ENCODE data around the gene MTNR1A.
"Not testable (repeated sequence)": the region's sequence is repeated elsewhere in the genome, so short reads cannot be mapped to it uniquely, and the experiment has no call there.

The MTNR1A gene

GRCh38 chr4:186560647-186561046, 5.3 kb upstream of the MTNR1A start:
- no peak for DNase-seq

- no peak for DNase-seq
Observed at GRCh38 chr4:186557486-186557885, 2.1 kb upstream of the MTNR1A start.

GRCh38 chr4:186557061-186557460, 1.7 kb upstream of the MTNR1A start:
- DNase-seq, result no peak

- DNase-seq, result no peak
Observed at GRCh38 chr4:186554539-186554913, 841 bp downstream of the MTNR1A start.

- DNase-seq, result no peak
Observed at GRCh38 chr4:186553717-186554116, 1.6 kb downstream of the MTNR1A start.

- no peak for DNase-seq
Observed at GRCh38 chr4:186551849-186552248, 3.5 kb downstream of the MTNR1A start.

GRCh38 chr4:186545436-186545835, 9.9 kb downstream of the MTNR1A start:
- no peak for DNase-seq

- DNase-seq, result no peak
Observed at GRCh38 chr4:186543206-186543605, 12.2 kb downstream of the MTNR1A start.

- DNase-seq, result no peak
Observed at GRCh38 chr4:186541801-186542200, 13.6 kb downstream of the MTNR1A start.

GRCh38 chr4:186537843-186538521, 17.4 kb downstream of the MTNR1A start:
- DNase-seq, result no peak

- DNase-seq, result no peak
Observed at GRCh38 chr4:186536285-186536684, 19.1 kb downstream of the MTNR1A start.

GRCh38 chr4:186534056-186534455, 21.3 kb downstream of the MTNR1A start:
- no peak for DNase-seq

GRCh38 chr4:186523927-186524326, 31.4 kb downstream of the MTNR1A start:
- DNase-seq, result not testable (repeated sequence)

- DNase-seq, result no peak
Observed at GRCh38 chr4:186516287-186516686, 39.1 kb downstream of the MTNR1A start.

GRCh38 chr4:186514271-186514950, 41.0 kb downstream of the MTNR1A start:
- DNase-seq, result no peak

GRCh38 chr4:186504771-186505170, 50.6 kb downstream of the MTNR1A start:
- DNase-seq, result not testable (repeated sequence)

- no peak for DNase-seq
Observed at GRCh38 chr4:186502231-186502630, 53.1 kb downstream of the MTNR1A start.

- no peak for DNase-seq
Observed at GRCh38 chr4:186501554-186501953, 53.8 kb downstream of the MTNR1A start.

GRCh38 chr4:186500721-186501304, 54.6 kb downstream of the MTNR1A start:
- DNase-seq, result no peak

- no peak for DNase-seq
Observed at GRCh38 chr4:186499467-186499866, 55.9 kb downstream of the MTNR1A start.

GRCh38 chr4:186497043-186497442, 58.3 kb downstream of the MTNR1A start:
- no peak for DNase-seq

GRCh38 chr4:186494496-186494895, 60.9 kb downstream of the MTNR1A start:
- no peak for DNase-seq

GRCh38 chr4:186487726-186488125, 67.6 kb downstream of the MTNR1A start:
- no peak for DNase-seq

GRCh38 chr4:186486172-186486571, 69.2 kb downstream of the MTNR1A start:
- no peak for DNase-seq

Measured in NCI-H226 (cell line).